NCI-H82 treated with DMSO at 0.1 percent for 48 hours (cell line): ENCODE data around the gene IL17C.
A peak's percentile ranks its signal among the peaks of the same experiment; 100 is the strongest.

Source experiments
- DNase-seq: peaks from one replicate; lab custom pipeline; 2025; ENCODE audit not compliant: unreplicated experiment; lab: John Stamatoyannopoulos, UW

Gene IL17C

GRCh38 chr16:88681709-88682451 lies 43.5 kb downstream of the IL17C start:
- DNase-seq = no peak

- no peak for DNase-seq
Observed at GRCh38 chr16:88684569-88685155, 46.3 kb downstream of the IL17C start.

GRCh38 chr16:88685156-88686061 lies 47.0 kb downstream of the IL17C start:
- no peak for DNase-seq

GRCh38 chr16:88686062-88686438 lies 47.7 kb downstream of the IL17C start:
- DNase-seq = no peak

- DNase-seq = peak; percentile 20
Observed at GRCh38 chr16:88686439-88687253, 48.3 kb downstream of the IL17C start, which contains the start of gene SNAI3. Gene SNAI3 (minus strand): TSS chr16:88686507. CDS start chr16:88686406, 101 bp downstream.

GRCh38 chr16:88687254-88687576 lies 48.8 kb downstream of the IL17C start:
- DNase-seq = no peak

GRCh38 chr16:88687676-88688012 lies 49.3 kb downstream of the IL17C start:
- no peak for DNase-seq

- peak; percentile 43 for DNase-seq
Observed at GRCh38 chr16:88688013-88688778, 49.8 kb downstream of the IL17C start.
